LNCAP (cell line): ENCODE results near the gene PTPN3.

Experiments used
- TF ChIP-seq, protein P1 (sequence below): fragments of 450-650 bp; IDR thresholded peaks from 2 replicates; pipeline ENCODE4 v1.5.1; 2017; ENCODE audit warnings: mild to moderate bottlenecking

The PTPN3 gene

GRCh38 chr9:109487247-109487646 is 10.9 kb downstream of the PTPN3 start:
- TF ChIP-seq, protein P1, sequence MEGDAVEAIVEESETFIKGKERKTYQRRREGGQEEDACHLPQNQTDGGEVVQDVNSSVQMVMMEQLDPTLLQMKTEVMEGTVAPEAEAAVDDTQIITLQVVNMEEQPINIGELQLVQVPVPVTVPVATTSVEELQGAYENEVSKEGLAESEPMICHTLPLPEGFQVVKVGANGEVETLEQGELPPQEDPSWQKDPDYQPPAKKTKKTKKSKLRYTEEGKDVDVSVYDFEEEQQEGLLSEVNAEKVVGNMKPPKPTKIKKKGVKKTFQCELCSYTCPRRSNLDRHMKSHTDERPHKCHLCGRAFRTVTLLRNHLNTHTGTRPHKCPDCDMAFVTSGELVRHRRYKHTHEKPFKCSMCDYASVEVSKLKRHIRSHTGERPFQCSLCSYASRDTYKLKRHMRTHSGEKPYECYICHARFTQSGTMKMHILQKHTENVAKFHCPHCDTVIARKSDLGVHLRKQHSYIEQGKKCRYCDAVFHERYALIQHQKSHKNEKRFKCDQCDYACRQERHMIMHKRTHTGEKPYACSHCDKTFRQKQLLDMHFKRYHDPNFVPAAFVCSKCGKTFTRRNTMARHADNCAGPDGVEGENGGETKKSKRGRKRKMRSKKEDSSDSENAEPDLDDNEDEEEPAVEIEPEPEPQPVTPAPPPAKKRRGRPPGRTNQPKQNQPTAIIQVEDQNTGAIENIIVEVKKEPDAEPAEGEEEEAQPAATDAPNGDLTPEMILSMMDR: no peak

- TF ChIP-seq, protein P1: no peak
Observed at GRCh38 chr9:109483744-109484429, 14.2 kb downstream of the PTPN3 start.

DNA sequence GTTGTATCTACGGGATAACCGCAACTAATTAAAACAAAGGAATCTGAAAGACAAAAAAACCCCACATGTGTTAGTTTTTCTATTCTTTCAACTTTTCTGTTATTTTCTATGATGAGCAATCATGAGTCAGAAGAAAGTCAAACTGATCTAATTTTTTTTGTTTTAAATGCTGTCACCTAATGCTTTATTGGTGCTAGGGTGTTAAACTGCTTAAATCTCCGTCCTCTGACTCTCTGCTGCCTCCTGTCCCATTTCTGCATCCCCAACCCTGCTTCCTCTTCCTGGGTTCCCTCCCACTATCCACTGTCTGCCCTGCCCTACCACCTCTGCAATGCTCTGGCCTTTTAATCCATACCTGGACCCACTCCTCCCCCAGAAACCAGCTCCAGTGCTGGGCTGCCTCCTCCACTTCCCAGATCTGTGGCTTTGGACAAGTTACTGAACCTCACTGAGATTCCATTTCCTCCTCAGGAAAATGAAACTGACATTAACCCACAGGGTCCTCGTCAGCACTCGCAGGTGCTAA is 15.7 kb downstream of the PTPN3 start:
- TF ChIP-seq, protein P1: no peak

DNA sequence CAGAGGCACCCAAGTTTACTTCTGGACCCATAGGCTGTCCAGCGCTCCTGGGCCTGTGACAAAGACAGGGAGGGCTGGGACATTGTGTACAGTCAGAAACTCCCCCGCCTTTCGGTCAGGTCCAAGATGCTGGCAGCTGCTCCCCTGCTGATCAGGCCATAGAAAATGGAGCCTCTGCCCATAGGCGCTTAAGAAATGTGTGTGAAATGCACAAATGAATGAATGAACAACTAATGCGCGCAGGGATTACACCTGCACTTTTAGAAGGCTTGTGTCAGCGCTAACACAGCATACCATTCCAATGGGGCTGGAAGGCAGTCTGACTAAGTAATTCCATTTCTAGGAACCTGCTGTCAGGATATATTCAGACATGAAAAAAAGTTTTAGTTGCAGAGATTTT is 16.3 kb downstream of the PTPN3 start:
- TF ChIP-seq, protein P1: no peak

DNA sequence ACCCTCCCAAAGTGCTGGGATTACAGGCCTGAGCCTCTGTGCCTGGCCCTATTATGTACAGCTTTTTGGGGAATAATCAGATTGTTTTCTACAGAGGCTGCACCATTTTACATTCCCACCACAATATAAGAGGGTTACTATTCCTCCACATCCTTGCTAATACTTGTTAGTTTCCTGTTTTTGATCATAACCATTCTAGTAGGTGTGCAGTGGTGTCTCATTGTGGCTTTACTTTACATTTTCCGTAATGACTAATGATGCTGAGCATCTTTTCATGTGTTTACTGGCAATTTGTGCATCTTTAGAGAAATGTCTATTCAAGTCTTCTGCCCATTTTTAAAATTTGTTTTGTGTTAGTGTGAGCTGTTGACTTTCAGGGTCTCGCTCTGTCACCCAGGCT is 18.3 kb downstream of the PTPN3 start:
- TF ChIP-seq, protein P1: no peak

DNA sequence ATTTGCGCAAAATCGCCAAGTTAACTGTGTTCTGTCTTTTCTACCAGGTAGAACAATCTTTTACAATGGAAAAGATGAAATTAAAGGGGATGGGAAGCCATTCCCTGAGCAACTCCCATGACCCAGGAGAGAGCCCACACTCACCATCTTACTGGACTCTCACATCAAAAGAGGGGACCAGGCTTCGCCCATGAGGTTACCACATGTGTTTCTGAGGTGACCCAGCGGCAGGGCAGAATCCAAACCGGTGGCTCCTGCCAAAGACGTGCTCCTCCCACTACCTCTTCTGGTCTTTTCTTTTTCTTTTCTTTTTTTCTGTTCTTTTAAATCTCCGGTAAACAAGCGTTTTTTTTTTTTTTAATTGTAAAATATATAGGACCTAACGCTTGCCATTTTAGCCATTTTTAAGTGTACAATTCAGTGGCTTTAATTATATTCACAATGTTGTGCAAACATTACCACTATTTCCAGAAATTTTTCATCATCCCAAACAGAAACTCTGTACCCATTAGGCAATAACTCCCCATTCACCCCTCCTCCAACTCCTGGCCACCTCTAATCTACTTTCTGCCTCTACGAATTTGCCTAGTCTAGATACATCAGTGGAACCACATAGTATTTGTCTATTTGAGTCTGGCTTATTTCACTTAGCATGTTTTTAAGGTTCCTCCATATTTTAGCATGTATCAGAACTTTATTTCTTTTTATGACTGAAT is 19.3 kb downstream of the PTPN3 start:
- TF ChIP-seq, protein P1: no peak

DNA sequence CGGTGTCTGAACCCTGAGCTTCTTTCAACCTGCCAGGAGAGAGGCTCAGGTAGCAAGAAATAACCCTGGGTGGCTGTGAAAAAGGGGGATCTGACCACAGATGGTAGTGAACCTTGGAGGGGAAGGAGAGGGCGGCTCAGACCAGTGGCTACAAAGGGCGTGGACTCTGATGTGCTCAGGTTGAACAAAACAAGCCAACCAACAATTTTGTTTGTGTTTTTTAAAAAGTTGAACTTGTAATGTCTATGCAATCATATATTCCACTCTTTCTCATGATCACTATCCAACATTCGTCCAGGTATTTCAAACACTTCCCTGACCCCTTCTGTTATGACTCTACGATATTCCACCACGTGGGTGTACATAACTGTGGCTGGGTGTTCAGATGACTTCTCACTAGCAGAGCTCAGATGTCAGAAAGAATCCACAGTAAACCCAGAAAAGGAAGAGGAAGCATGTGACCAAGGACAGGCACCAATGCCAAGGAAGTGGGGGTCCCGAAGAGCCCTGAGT is 20.0 kb downstream of the PTPN3 start:
- TF ChIP-seq, protein P1: no peak
